RWPE2 (cell line): Measurements from ENCODE around the gene LRP1B.

ENCODE experiments used
- ATAC-seq: fragments of 200-7000 bp; cut with Tn5 transposase; 3 replicates; pipeline ENCODE4 v1.9.1; 2021; ENCODE audit warnings: low read depth
- DNase-seq: peaks from one replicate; pipeline ENCODE4 v3.0.0-alpha.2; 2020; ENCODE audit warnings: low spot score
- H3K27ac ChIP-seq: fragments of 450-650 bp; 2 replicates; pipeline ENCODE4 v1.5.1; 2017; ENCODE audit warnings: mild to moderate bottlenecking; ENCODE audit not compliant: poor library complexity, severe bottlenecking
- H3K27me3 ChIP-seq: fragments of 250-450 bp; sonication (Bioruptor Pico); 2 replicates; pipeline ENCODE4 v1.5.1; 2021; ENCODE audit warnings: mild to moderate bottlenecking, moderate library complexity; ENCODE audit not compliant: insufficient read depth, poor library complexity, severe bottlenecking
- H3K36me3 ChIP-seq: fragments of 250-450 bp; sonication (Bioruptor Pico); 2 replicates; pipeline ENCODE4 v1.5.1; 2020; ENCODE audit warnings: low read depth, mild to moderate bottlenecking, moderate library complexity
- H3K4me1 ChIP-seq: fragments of 250-450 bp; sonication (Bioruptor Pico); 2 replicates; pipeline ENCODE4 v1.5.1; 2021; ENCODE audit warnings: mild to moderate bottlenecking, moderate library complexity; ENCODE audit not compliant: insufficient read depth, poor library complexity, severe bottlenecking
- H3K4me3 ChIP-seq: fragments of 250-450 bp; sonication (Bioruptor Pico); 2 replicates; pipeline ENCODE4 v1.5.1; 2021; ENCODE audit warnings: mild to moderate bottlenecking, moderate library complexity; ENCODE audit not compliant: severe bottlenecking
- H3K9me3 ChIP-seq: fragments of 250-450 bp; sonication (Bioruptor Pico); 2 replicates; pipeline ENCODE4 v1.5.1; 2021; ENCODE audit warnings: mild to moderate bottlenecking, moderate library complexity; ENCODE audit not compliant: severe bottlenecking
- CTCF ChIP-seq: fragments of 450-650 bp; IDR thresholded peaks from one replicate; pipeline ENCODE4 v1.5.1; 2017; ENCODE audit warnings: mild to moderate bottlenecking, moderate library complexity; ENCODE audit not compliant: poor library complexity, severe bottlenecking

LRP1B gene

GRCh38 chr2:141928476-141928875, 202.3 kb downstream of the LRP1B start:
- TF ChIP-seq CTCF, result no peak
- Histone ChIP-seq H3K27ac (no peak overlapping the region), H3K36me3 (no peaks in the 10 kb centered on the region), H3K27me3 (no peaks in the 10 kb centered on the region), H3K4me1 (no peaks in the 10 kb centered on the region), H3K4me3 (no peak overlapping the region), H3K9me3 (no peaks in the 10 kb centered on the region)
- ATAC-seq (no peak), DNase-seq (no peak)

- DNase-seq, result no peak
- TF ChIP-seq CTCF, result no peak
- no peak overlapping the region for H3K4me3 ChIP-seq
- H3K27me3 ChIP-seq, result no peaks in the 10 kb centered on the region
- no peaks in the 10 kb centered on the region for H3K36me3 ChIP-seq
- no peak overlapping the region for H3K27ac ChIP-seq
- no peak for ATAC-seq
- H3K9me3 ChIP-seq, result no peaks in the 10 kb centered on the region
- H3K4me1 ChIP-seq, result no peaks in the 10 kb centered on the region
Observed at GRCh38 chr2:141927536-141927935, 203.3 kb downstream of the LRP1B start.

- H3K27ac ChIP-seq, result no peak overlapping the region
- no peaks in the 10 kb centered on the region for H3K9me3 ChIP-seq
- no peaks in the 10 kb centered on the region for H3K4me1 ChIP-seq
- H3K36me3 ChIP-seq, result no peaks in the 10 kb centered on the region
- no peaks in the 10 kb centered on the region for H3K27me3 ChIP-seq
- DNase-seq (no peak), ATAC-seq (no peak)
- H3K4me3 ChIP-seq, result no peak overlapping the region
- TF ChIP-seq CTCF, result no peak
Observed at GRCh38 chr2:141925511-141925910, 205.3 kb downstream of the LRP1B start.

GRCh38 chr2:141923657-141924056, 207.2 kb downstream of the LRP1B start:
- no peak for DNase-seq
- TF ChIP-seq CTCF, result no peak
- no peaks in the 10 kb centered on the region for H3K4me1 ChIP-seq
- H3K9me3 ChIP-seq, result no peaks in the 10 kb centered on the region
- H3K4me3 ChIP-seq, result no peak overlapping the region
- H3K27me3 ChIP-seq, result no peaks in the 10 kb centered on the region
- peak; percentile 92 for ATAC-seq
- H3K27ac ChIP-seq, result peak overlapping the region; percentile 36
- no peaks in the 10 kb centered on the region for H3K36me3 ChIP-seq

- DNase-seq, result no peak
- Histone ChIP-seq H3K27me3 (no peaks in the 10 kb centered on the region), H3K27ac (no peak overlapping the region), H3K4me1 (no peaks in the 10 kb centered on the region), H3K36me3 (no peaks in the 10 kb centered on the region), H3K9me3 (no peaks in the 10 kb centered on the region), H3K4me3 (no peak overlapping the region)
- ATAC-seq, result peak; percentile 70
- TF ChIP-seq CTCF, result peak; percentile 61
Observed at GRCh38 chr2:141911485-141912066, 219.2 kb downstream of the LRP1B start.
